Measurements from ENCODE around the gene GSDMA.

GRCh38 chr17:39974433-39974832, 11.6 kb downstream of the GSDMA start:
- TF ChIP-seq CTCF (IDR thresholded peaks at IDR 0.05) = no peak
- TF ChIP-seq POLR2A (IDR thresholded peaks at IDR 0.05) = no peak
